ENCODE measurements around the gene TMED1. TPM values are rescaled to one million over a fixed set of nuclear protein-coding genes. Genes with fewer than 3 reads are reported as not detected.

The TMED1 gene
- total RNA-seq, 2 experiments from 2014 or later: 8.6 to 11.8 TPM

GRCh38 chr19:10805758-10806247, 30.2 kb downstream of the TMED1 start:
- peaks cover 28% of the 10 kb centered on the region for H3K36me3 Mint-ChIP-seq
- H3K27me3 Mint-ChIP-seq: no peaks in the 10 kb centered on the region
- H3K4me3 Mint-ChIP-seq: no peak overlapping the region
- H3K27ac Mint-ChIP-seq: no peak overlapping the region
- peaks cover 12% of the 10 kb centered on the region for H3K4me1 Mint-ChIP-seq
- no peaks in the 10 kb centered on the region for H3K9me3 Mint-ChIP-seq
- no peak for DNase-seq
- POLR2A ChIA-PET: no interaction called here
- no peak for ATAC-seq (ENCODE audit: low read depth)

- Mint-ChIP-seq H3K36me3 (peaks cover 28% of the 10 kb centered on the region), H3K27ac (no peak overlapping the region), H3K4me1 (peaks cover 12% of the 10 kb centered on the region), H3K4me3 (no peak overlapping the region), H3K27me3 (no peaks in the 10 kb centered on the region), H3K9me3 (no peaks in the 10 kb centered on the region)
- POLR2A ChIA-PET: no interaction called here
- DNase-seq (no peak), ATAC-seq (ENCODE audit: low read depth) (no peak)
Observed at GRCh38 chr19:10805065-10805757, 30.8 kb downstream of the TMED1 start.

GRCh38 chr19:10803252-10803651, 32.8 kb downstream of the TMED1 start:
- no peak overlapping the region for H3K4me3 Mint-ChIP-seq

GRCh38 chr19:10802479-10802878, 33.5 kb downstream of the TMED1 start:
- POLR2A ChIA-PET: no interaction called here
- Mint-ChIP-seq H3K4me1 (peaks cover 10% of the 10 kb centered on the region), H3K9me3 (no peaks in the 10 kb centered on the region), H3K27me3 (no peaks in the 10 kb centered on the region), H3K36me3 (peaks cover 20% of the 10 kb centered on the region), H3K27ac (no peak overlapping the region), H3K4me3 (no peak overlapping the region)
- DNase-seq: no peak
- ATAC-seq (ENCODE audit: low read depth): no peak

More at GRCh38 chr19:10803252-10803651, 32.8 kb downstream of the TMED1 start:
- no peaks in the 10 kb centered on the region for H3K27me3 Mint-ChIP-seq
- no peaks in the 10 kb centered on the region for H3K9me3 Mint-ChIP-seq
- ATAC-seq (ENCODE audit: low read depth): no peak
- DNase-seq: no peak
- H3K36me3 Mint-ChIP-seq: peaks cover 21% of the 10 kb centered on the region
- POLR2A ChIA-PET: no interaction called here
- H3K4me1 Mint-ChIP-seq: peaks cover 2% of the 10 kb centered on the region
- no peak overlapping the region for H3K27ac Mint-ChIP-seq

- H3K27me3 Mint-ChIP-seq: no peaks in the 10 kb centered on the region
- POLR2A ChIA-PET: no interaction called here
- H3K27ac Mint-ChIP-seq: no peak overlapping the region
- H3K9me3 Mint-ChIP-seq: no peaks in the 10 kb centered on the region
- no peak for DNase-seq
- no peak overlapping the region for H3K4me3 Mint-ChIP-seq
- H3K36me3 Mint-ChIP-seq: peaks cover 24% of the 10 kb centered on the region
- ATAC-seq (ENCODE audit: low read depth): no peak
- H3K4me1 Mint-ChIP-seq: peaks cover 17% of the 10 kb centered on the region
Observed at GRCh38 chr19:10800488-10800887, 35.5 kb downstream of the TMED1 start.

GRCh38 chr19:10797541-10798256, 38.3 kb downstream of the TMED1 start:
- Mint-ChIP-seq H3K4me1 (peaks cover 23% of the 10 kb centered on the region), H3K27me3 (no peaks in the 10 kb centered on the region), H3K36me3 (peaks cover 18% of the 10 kb centered on the region), H3K9me3 (no peaks in the 10 kb centered on the region), H3K4me3 (peak overlapping the region; percentile 77), H3K27ac (peak overlapping the region; percentile 90)
- DNase-seq (peak; percentile 79), ATAC-seq (ENCODE audit: low read depth) (peak; percentile 87)
- POLR2A ChIA-PET: interaction anchor here (0.6 to 0.9 kb wide), 2 partner anchors 24 to 29 kb away, joined by 3 to 4 read pairs; no protein-coding TSS in a partner anchor

- peak overlapping the region; percentile 77 for H3K4me3 Mint-ChIP-seq
- H3K27me3 Mint-ChIP-seq: no peaks in the 10 kb centered on the region
- ATAC-seq (ENCODE audit: low read depth) (peak; percentile 22), DNase-seq (peak; percentile 42)
- peaks cover 23% of the 10 kb centered on the region for H3K4me1 Mint-ChIP-seq
- H3K27ac Mint-ChIP-seq: peak overlapping the region; percentile 90
- POLR2A ChIA-PET: interaction anchor here (0.6 to 0.9 kb wide), 2 partner anchors 25 to 29 kb away, joined by 3 to 4 read pairs; no protein-coding TSS in a partner anchor
- peaks cover 18% of the 10 kb centered on the region for H3K36me3 Mint-ChIP-seq
- H3K9me3 Mint-ChIP-seq: no peaks in the 10 kb centered on the region
Observed at GRCh38 chr19:10797078-10797477, 38.9 kb downstream of the TMED1 start.

- POLR2A ChIA-PET: interaction anchor here (0.6 to 0.9 kb wide), 2 partner anchors 25 to 28 kb away, joined by 3 to 4 read pairs; no protein-coding TSS in a partner anchor
- H3K27me3 Mint-ChIP-seq: no peaks in the 10 kb centered on the region
- H3K9me3 Mint-ChIP-seq: no peaks in the 10 kb centered on the region
- DNase-seq (no peak), ATAC-seq (ENCODE audit: low read depth) (no peak)
- no peak overlapping the region for H3K4me3 Mint-ChIP-seq
- peaks cover 18% of the 10 kb centered on the region for H3K36me3 Mint-ChIP-seq
- H3K27ac Mint-ChIP-seq: peak overlapping the region; percentile 90
- peaks cover 23% of the 10 kb centered on the region for H3K4me1 Mint-ChIP-seq
Observed at GRCh38 chr19:10796653-10797052, 39.4 kb downstream of the TMED1 start.

GRCh38 chr19:10789866-10790265, 46.1 kb downstream of the TMED1 start:
- POLR2A ChIA-PET: no interaction called here
- DNase-seq (no peak), ATAC-seq (ENCODE audit: low read depth) (no peak)
- Mint-ChIP-seq H3K27ac (no peak overlapping the region), H3K9me3 (no peaks in the 10 kb centered on the region), H3K4me1 (peaks cover 9% of the 10 kb centered on the region), H3K27me3 (no peaks in the 10 kb centered on the region), H3K4me3 (no peak overlapping the region), H3K36me3 (peaks cover 27% of the 10 kb centered on the region)

- peaks cover 31% of the 10 kb centered on the region for H3K36me3 Mint-ChIP-seq
Observed at GRCh38 chr19:10788146-10788545, 47.9 kb downstream of the TMED1 start.

GRCh38 chr19:10784257-10784656, 51.8 kb downstream of the TMED1 start:
- Mint-ChIP-seq H3K4me3 (no peak overlapping the region), H3K27me3 (no peaks in the 10 kb centered on the region), H3K36me3 (peaks cover 45% of the 10 kb centered on the region), H3K27ac (no peak overlapping the region), H3K9me3 (no peaks in the 10 kb centered on the region), H3K4me1 (peaks cover 8% of the 10 kb centered on the region)
- DNase-seq (no peak), ATAC-seq (ENCODE audit: low read depth) (no peak)
- POLR2A ChIA-PET: no interaction called here

More at GRCh38 chr19:10788146-10788545, 47.9 kb downstream of the TMED1 start:
- POLR2A ChIA-PET: interaction anchor here (0.6 kb wide), 1 partner anchor 73 kb away, joined by 3 read pairs; no protein-coding TSS in a partner anchor
- DNase-seq (no peak), ATAC-seq (ENCODE audit: low read depth) (no peak)
- no peaks in the 10 kb centered on the region for H3K27me3 Mint-ChIP-seq
- no peak overlapping the region for H3K4me3 Mint-ChIP-seq
- H3K4me1 Mint-ChIP-seq: peaks cover 3% of the 10 kb centered on the region
- H3K27ac Mint-ChIP-seq: peak overlapping the region; percentile 48
- H3K9me3 Mint-ChIP-seq: no peaks in the 10 kb centered on the region

GRCh38 chr19:10782795-10783194, 53.2 kb downstream of the TMED1 start:
- POLR2A ChIA-PET: interaction anchor here (0.6 to 1.0 kb wide), 2 partner anchors 78 to 86 kb away, joined by 3 to 4 read pairs; no protein-coding TSS in a partner anchor
- H3K27ac Mint-ChIP-seq: no peak overlapping the region
- ATAC-seq (ENCODE audit: low read depth) (peak; percentile 14), DNase-seq (no peak)
- no peak overlapping the region for H3K4me3 Mint-ChIP-seq
- peaks cover 5% of the 10 kb centered on the region for H3K4me1 Mint-ChIP-seq
- H3K36me3 Mint-ChIP-seq: peaks cover 42% of the 10 kb centered on the region
- H3K27me3 Mint-ChIP-seq: no peaks in the 10 kb centered on the region
- no peaks in the 10 kb centered on the region for H3K9me3 Mint-ChIP-seq

Data from activated naive CD8-positive, alpha-beta T cell treated with anti-CD3 and anti-CD28 coated beads, Interleukin-2, amount 10 ng/mL, durations not matched to agents 7 days and 5 days (primary cell).